Activated naive CD8-positive, alpha-beta T cell treated with anti-CD3 and anti-CD28 coated beads, Interleukin-2, amount 50 U/mL, for 16 hours (primary cell): ENCODE measurements around the gene TFDP3.

Source experiments
- DNase-seq: peaks from one replicate; pipeline ENCODE4 v3.0.0-alpha.2; 2020; ENCODE audit warnings: low read depth, low spot score

TFDP3 gene

GRCh38 chrX:133185938-133186337, 32.2 kb downstream of the TFDP3 start:
- DNase-seq, result no peak

- DNase-seq, result no peak
Measured at GRCh38 chrX:133185119-133185518, 33.0 kb downstream of the TFDP3 start.

- DNase-seq, result no peak
Measured at GRCh38 chrX:133183806-133184205, 34.3 kb downstream of the TFDP3 start.

GRCh38 chrX:133179500-133179899, 38.7 kb downstream of the TFDP3 start:
- no peak for DNase-seq

- DNase-seq, result no peak
Measured at GRCh38 chrX:133177202-133177601, 41.0 kb downstream of the TFDP3 start.

- DNase-seq, result no peak
Measured at GRCh38 chrX:133175605-133176004, 42.5 kb downstream of the TFDP3 start.

- DNase-seq, result no peak
Measured at GRCh38 chrX:133175162-133175561, 43.0 kb downstream of the TFDP3 start.

DNA sequence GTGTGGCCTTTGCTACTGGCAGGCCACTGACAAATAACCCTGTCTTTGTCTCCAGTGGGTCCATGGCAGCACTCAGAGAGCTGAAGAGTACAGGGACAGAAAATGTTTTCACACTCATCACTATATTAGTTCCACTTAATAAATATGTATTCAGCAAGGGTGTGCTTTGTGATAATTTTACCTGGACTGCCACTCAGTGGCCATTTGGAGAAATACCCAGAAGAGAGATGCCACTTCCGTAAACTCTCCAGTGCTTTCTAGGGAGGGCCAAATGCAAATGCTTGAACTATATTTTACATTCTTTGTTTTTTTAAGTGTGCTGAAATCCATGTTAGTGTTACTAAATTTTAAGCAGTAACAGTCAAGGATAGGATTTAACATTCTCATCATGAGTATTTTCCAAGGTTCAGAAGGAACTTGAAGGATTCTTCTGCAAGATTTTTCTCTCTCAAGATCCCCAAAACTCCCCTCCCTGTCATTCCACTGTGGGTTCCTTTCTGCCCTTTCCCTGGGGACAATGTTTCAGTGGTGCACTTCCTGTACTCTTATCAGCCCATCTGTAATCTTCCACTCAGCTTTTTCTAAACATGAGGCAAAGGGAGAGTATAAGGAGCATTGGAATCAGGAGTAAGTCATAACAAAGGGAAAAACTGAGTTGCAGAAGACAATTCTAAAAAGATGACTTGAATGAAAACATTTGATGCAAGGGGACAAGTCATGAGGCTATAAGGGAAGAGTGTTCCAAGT, 46.0 kb downstream of the TFDP3 start:
- no peak for DNase-seq
